GM12875 (cell line): ENCODE measurements around the gene ATRNL1.

Source experiments
- H3K4me3 ChIP-seq: one replicate; pipeline ENCODE4 v1.5.1; 2011; ENCODE audit warnings: low read depth, low read length, control low read depth
- TF ChIP-seq, protein P1 (sequence below): IDR thresholded peaks from 2 replicates; pipeline ENCODE4 v1.5.1; 2011; ENCODE audit warnings: low read depth, mild to moderate bottlenecking, control low read depth, inconsistent platforms, low read length, moderate library complexity, borderline replicate concordance; ENCODE audit not compliant: insufficient read depth

The ATRNL1 gene

GRCh38 chr10:115653473-115653872 is 560.3 kb downstream of the ATRNL1 start:
- TF ChIP-seq, protein P1, sequence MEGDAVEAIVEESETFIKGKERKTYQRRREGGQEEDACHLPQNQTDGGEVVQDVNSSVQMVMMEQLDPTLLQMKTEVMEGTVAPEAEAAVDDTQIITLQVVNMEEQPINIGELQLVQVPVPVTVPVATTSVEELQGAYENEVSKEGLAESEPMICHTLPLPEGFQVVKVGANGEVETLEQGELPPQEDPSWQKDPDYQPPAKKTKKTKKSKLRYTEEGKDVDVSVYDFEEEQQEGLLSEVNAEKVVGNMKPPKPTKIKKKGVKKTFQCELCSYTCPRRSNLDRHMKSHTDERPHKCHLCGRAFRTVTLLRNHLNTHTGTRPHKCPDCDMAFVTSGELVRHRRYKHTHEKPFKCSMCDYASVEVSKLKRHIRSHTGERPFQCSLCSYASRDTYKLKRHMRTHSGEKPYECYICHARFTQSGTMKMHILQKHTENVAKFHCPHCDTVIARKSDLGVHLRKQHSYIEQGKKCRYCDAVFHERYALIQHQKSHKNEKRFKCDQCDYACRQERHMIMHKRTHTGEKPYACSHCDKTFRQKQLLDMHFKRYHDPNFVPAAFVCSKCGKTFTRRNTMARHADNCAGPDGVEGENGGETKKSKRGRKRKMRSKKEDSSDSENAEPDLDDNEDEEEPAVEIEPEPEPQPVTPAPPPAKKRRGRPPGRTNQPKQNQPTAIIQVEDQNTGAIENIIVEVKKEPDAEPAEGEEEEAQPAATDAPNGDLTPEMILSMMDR = no peak
- H3K4me3 ChIP-seq = no peak overlapping the region

GRCh38 chr10:115654961-115655360 is 561.8 kb downstream of the ATRNL1 start:
- TF ChIP-seq, protein P1 = no peak
- H3K4me3 ChIP-seq = no peak overlapping the region

- TF ChIP-seq, protein P1 = no peak
- no peak overlapping the region for H3K4me3 ChIP-seq
Observed at GRCh38 chr10:115657161-115657860, 564.1 kb downstream of the ATRNL1 start.

DNA sequence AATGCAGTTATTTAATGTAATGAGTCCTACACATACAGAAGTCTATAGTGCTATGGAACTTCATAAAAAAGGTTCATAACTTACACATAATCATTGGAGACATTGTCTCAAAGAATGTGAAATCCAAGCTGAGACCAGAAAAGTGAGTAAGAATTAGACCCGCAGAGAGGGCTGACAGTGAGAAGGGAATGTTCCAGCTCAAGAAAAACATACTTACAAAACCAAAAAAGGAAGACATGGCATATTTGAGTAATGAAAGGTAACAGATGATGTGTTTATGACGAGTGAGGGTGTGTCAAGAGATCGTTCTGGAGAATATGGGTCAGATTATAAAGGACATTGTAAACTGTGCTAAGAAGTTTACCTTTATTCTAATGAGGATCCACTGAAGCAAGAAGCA is 566.5 kb downstream of the ATRNL1 start:
- H3K4me3 ChIP-seq = no peak overlapping the region
- TF ChIP-seq, protein P1 = no peak

DNA sequence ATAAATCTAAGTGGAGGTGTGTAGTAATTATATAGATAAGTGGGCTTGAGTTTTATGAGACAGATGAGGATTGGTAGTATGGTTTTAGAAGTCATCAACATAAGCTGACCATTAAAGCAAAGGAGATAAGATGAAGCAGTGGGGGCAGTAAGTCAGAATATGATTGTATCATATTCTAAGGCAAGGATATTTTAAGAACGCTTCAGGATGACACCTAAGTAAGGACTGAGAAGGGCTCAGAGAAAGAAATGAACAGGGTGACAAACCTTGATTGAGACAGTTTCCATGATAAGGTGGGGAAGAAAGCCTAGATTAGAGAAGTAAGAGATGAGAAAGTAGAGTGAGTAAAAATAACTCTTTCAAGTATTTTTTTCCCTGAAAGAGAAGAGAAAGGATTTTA is 567.2 kb downstream of the ATRNL1 start:
- TF ChIP-seq, protein P1 = no peak
- H3K4me3 ChIP-seq = no peak overlapping the region

GRCh38 chr10:115662422-115662821 is 569.3 kb downstream of the ATRNL1 start:
- TF ChIP-seq, protein P1 = no peak
- no peak overlapping the region for H3K4me3 ChIP-seq

DNA sequence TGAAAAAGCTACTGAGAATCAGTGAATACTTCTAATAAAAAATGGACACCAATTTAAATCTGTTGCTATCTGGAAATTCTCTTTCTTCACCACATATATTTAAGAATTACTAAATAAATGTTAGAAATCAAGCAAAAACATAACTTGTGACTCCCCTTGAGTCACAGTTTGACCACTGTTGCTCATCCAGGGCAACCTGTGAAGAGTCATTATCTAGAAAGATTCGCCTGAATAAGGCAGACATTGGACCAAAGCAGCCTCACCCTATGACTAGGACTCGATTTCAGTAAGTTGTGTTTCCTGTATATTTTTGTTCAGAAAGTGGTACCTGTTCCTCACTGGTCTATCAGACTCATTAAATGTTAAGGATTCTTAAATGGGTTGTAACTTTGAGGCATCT is 572.4 kb downstream of the ATRNL1 start:
- TF ChIP-seq, protein P1 = no peak
- no peak overlapping the region for H3K4me3 ChIP-seq
